ENCODE measurements around the gene PRKAR2A. TPM values are rescaled to one million over a fixed set of nuclear protein-coding genes. Genes with fewer than 3 reads are reported as not detected.

The PRKAR2A gene
- total RNA-seq, 1 donor from 2014 or later, result 47.6 TPM

- Mint-ChIP-seq H3K4me3 (no peak overlapping the region), H3K36me3 (ENCODE audit: low read depth) (no peaks in the 10 kb centered on the region), H3K9me3 (peaks cover 2% of the 10 kb centered on the region), H3K27me3 (ENCODE audit: low read depth) (no peaks in the 10 kb centered on the region), H3K4me1 (peaks cover 5% of the 10 kb centered on the region), H3K27ac (ENCODE audit: unreplicated experiment) (peak overlapping the region; percentile 75)
- no peak for DNase-seq (ENCODE audit: low read depth, low spot score)
- no peak for TF ChIP-seq CTCF (conservative IDR thresholded peaks at IDR 0.05)
These were observed 21.2 kb downstream of the PRKAR2A start for GRCh38 chr3:48826451-48826850.

GRCh38 chr3:48820612-48821324, 26.9 kb downstream of the PRKAR2A start:
- Mint-ChIP-seq H3K4me3 (no peak overlapping the region), H3K9me3 (no peaks in the 10 kb centered on the region), H3K4me1 (no peaks in the 10 kb centered on the region), H3K27ac (ENCODE audit: unreplicated experiment) (no peak overlapping the region), H3K36me3 (ENCODE audit: low read depth) (no peaks in the 10 kb centered on the region), H3K27me3 (ENCODE audit: low read depth) (no peaks in the 10 kb centered on the region)
- no peak for TF ChIP-seq CTCF (conservative IDR thresholded peaks at IDR 0.05)
- no peak for DNase-seq (ENCODE audit: low read depth, low spot score)

GRCh38 chr3:48819234-48820221, 28.1 kb downstream of the PRKAR2A start:
- Mint-ChIP-seq H3K4me1 (no peaks in the 10 kb centered on the region), H3K36me3 (ENCODE audit: low read depth) (no peaks in the 10 kb centered on the region), H3K27me3 (ENCODE audit: low read depth) (no peaks in the 10 kb centered on the region), H3K27ac (ENCODE audit: unreplicated experiment) (no peak overlapping the region), H3K4me3 (no peak overlapping the region), H3K9me3 (no peaks in the 10 kb centered on the region)
- DNase-seq (ENCODE audit: low read depth, low spot score), result no peak
- no peak for TF ChIP-seq CTCF (conservative IDR thresholded peaks at IDR 0.05)

- H3K4me3 Mint-ChIP-seq, result no peak overlapping the region
These were observed 36.1 kb downstream of the PRKAR2A start for GRCh38 chr3:48811524-48811923.

More at GRCh38 chr3:48811524-48811923, 36.1 kb downstream of the PRKAR2A start:
- no peak for DNase-seq (ENCODE audit: low read depth, low spot score)
- no peak overlapping the region for H3K27ac Mint-ChIP-seq (ENCODE audit: unreplicated experiment)
- no peaks in the 10 kb centered on the region for H3K27me3 Mint-ChIP-seq (ENCODE audit: low read depth)
- peaks cover 12% of the 10 kb centered on the region for H3K4me1 Mint-ChIP-seq
- TF ChIP-seq CTCF (conservative IDR thresholded peaks at IDR 0.05), result no peak
- H3K36me3 Mint-ChIP-seq (ENCODE audit: low read depth), result no peaks in the 10 kb centered on the region
- H3K9me3 Mint-ChIP-seq, result no peaks in the 10 kb centered on the region

All from neural crest cell (in vitro differentiated cells).